GM19043 (cell line): ENCODE data around the gene TBC1D14.

Experiments
- ATAC-seq: cut with Tn5 transposase; IDR thresholded peaks from one replicate; pipeline ENCODE4 v1.9.1; 2021; ENCODE audit warnings: low read depth; ENCODE audit not compliant: unreplicated experiment

Gene TBC1D14

DNA sequence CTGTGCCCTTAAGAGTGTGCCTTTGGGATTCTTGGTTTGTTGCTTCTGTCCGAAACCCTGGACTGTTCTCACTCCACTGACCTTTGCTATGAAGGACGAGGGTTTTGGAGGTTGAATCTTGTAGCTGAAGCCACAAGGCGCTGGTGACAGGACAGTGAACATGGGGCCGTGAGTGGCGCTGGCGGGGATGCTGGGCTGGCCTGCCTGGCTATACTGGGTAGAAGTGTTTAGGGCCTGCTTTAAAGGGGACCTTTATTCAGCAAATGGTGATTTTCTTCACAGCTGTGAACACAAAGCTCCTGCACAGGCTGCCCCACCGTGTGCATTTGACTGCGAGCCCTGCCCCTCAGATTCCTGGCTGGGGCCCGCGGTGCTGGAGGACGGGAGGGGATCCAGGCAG is 106.5 kb downstream of the TBC1D14 start:
- ATAC-seq = no peak

DNA sequence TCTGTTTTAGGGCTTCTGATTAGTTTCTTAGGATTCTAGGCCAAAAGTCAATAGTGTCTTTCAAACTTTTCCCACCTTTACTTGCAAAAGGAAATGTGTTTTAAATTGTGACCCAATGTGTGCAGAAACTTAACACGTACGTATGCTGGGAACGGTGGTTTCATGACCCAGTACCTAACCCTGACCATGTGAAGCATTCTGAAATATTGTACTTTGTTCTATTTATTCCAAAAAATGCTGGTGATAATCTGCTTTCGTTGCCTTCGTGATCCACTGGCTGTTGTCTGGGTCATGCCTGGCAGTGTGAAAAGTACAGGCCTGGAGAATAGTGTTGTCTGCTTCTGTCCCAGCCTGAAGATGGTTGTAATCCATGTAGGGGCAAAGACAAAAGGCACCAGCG is 106.9 kb downstream of the TBC1D14 start:
- ATAC-seq = no peak

DNA sequence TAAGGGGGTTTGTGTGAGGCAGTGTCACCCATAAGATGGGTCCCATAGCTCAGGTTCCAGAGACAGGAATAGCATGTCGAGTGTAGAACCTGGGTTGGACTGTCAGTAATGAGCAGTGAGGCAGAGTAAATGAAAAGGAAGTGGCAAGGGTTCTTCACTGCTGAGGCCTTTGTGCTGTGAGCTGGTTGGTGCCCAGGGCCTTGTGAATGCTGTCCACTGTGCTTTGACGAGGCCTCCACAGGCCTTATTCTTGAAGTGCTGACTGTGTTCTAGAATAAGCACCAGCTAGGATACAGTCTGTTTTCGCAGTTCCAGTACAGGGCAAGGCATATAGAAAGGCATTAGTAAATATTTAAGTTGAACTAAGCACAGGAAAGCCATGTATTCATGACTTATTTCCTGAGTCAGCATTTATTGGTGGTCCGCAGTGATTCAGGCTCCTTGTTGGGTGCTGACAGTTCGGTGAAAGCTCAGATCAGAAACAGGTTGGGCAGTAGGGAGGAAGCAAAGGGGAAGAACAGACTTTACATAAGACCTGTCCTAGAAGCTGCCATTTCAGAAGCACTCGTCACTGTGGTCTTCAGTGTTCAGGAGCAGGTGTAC is 107.9 kb downstream of the TBC1D14 start:
- no peak for ATAC-seq

DNA sequence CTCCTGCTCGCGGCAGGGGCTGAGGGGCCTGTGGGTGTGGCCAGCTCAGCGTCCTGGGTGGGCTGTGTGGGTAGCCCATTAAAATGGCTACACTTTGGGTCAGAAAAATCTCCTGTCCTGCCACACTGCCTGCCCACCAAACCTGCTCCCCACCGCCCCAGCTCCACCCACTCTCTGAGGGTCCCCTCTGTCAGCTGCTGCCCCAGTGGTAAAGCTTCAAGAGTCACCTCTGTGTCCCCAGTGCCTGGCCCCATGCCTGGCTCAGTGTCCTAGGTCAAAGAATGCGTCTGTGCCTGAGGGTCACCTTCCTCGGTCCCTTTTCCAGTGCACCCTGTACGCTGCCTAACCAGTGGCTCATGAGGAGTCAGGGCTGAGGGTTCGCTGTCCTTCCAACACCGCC is 108.7 kb downstream of the TBC1D14 start:
- no peak for ATAC-seq

DNA sequence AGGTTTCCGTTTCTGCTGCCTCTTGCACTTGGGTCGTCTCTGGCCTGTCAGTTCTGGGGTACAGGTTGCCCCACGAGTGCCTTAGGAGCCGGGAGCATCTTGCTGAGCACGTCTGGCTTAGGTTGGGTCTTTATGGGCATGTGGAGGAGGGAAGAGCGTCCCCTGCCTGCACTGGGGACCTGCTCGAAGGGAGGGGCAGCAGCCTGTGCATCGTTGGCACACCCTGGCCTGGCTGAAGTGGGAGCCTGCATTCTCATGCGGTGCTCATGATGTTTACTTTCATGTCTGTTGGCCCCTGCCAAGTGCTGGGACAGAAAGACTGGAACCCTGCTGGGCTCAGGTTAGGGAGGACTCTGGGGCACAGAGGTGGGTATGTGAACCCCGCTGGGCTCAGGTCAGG is 109.7 kb downstream of the TBC1D14 start:
- ATAC-seq = no peak

DNA sequence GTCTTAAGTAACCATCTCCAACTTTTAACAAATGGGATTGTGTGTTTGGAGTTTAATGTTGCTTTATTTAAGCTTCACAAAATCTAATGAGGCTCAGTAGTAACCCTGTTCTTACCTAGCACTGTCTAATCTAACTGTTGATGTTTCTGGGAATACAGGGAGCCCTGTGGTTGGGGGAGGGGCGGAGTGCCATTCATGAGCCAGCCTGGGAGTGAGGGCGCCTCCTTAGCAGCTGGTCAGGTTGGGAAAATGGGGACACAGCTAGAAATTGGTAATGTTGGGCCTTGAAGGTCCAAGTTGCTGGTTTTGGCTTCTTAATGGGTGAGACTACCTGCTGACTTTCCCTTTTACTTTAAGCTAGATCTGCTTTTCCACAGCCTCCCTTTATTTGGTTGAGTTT is 110.7 kb downstream of the TBC1D14 start:
- no peak for ATAC-seq

DNA sequence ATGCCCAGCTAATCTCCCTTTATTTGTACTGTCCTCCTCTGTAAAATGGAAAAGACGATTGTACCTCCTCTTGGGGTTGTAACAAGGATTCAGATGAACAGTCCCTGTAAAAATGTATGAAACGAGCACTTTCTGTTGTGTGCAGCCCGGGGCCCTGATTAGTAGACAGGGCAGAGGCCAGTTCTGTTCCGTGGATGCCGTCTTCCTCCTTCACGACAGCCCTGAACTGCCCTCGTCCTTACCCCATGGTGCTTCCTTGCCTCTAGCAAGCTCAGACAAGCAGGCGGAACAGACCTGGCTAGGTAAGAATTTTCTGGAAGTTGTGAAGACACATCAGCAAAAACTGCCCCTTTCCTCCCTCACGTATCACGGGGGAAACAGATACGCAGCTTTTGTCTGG is 111.2 kb downstream of the TBC1D14 start:
- ATAC-seq = no peak

DNA sequence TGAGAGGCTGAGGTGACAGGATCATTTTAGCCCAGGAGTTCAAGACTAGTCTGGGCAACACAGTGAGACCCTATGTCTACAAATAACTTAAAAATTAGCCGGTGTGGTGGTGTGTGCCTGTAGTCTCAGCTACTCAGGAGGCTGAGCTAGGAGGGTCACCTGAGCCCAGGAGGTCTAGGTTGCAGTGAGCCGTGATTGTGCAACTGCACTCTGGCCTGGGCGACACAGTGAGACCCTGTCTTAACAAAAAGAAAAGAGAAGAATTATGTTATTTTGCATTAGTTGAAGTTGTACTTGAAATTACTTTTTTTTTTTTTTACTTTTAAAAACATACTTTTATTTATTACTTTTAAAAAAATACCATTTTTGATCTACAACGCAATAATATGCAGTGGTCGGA is 111.7 kb downstream of the TBC1D14 start:
- no peak for ATAC-seq

DNA sequence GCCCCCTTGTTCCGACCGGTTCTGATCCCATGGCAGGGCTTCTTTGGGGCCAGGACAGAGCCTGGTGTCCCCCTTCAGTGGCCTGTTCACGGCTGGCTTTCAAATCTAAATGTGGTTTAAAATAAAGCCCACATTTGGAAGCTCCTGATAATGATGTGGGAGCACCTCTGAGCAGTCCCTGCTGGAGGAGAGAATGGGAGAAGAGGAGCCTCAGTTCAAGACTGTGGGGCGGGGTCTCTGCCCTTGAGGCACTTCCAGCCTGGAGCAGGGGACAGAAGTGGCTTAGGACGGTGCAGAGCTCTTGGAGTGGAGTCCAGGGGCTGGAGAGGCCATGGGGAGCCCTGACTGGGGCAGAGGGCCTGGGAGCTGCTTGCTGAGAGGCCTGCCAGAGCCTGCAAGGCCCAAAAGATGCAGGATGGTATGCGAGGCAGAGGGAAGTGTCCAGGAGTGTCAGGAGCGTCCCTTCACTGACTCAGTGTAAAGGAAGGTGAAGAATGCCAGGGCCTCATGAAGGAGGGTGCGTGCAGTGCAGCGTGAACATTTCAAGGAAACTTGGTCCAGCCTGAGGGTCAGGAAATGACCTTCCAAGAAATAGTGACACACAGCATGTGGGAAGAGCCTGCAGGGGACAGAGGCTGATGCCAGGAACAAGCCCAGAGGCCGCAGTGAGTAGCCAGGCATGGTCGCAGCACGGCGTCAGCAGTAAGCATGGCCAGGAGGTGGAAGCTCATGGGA is 112.5 kb downstream of the TBC1D14 start:
- ATAC-seq = no peak

DNA sequence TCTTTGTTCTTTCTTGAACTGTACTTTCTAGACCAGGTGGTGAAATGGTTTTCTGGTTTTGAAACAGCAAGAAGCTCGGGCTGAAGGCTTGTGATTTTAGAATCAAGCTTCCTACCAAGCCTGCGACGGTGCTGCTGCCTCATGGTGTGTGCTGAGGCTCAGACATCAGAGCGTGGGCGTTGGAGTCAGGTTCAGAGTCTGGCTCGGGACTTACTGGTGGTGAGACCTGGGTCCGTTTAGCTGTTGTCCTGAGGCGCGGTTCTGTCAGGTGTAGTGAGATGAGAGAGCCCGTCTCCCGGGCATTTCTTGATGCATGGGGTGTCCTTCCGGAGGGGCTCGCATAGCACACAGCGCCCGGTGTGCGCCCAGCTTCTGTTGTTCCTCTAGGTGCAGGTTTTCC is 113.9 kb downstream of the TBC1D14 start:
- no peak for ATAC-seq

DNA sequence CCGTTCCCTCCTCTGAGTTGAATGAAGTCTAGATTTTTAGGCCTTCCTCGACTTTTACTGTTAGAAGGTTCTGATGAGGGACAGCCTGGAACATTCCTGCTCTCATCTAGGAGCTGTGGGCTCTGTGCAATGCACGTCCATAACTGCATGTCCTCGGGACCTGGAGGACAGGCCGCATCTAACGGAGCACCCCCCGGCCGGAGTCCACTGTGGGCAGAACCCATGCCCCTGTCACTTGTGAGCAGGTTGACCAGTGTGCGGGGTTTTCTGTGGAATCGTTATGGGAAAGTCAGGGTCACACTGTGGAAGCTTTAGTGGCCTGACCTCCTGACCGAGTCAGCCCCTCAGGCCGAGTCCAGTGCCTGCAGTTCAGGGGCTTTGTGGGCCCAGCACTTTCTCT is 114.3 kb downstream of the TBC1D14 start:
- ATAC-seq = no peak

DNA sequence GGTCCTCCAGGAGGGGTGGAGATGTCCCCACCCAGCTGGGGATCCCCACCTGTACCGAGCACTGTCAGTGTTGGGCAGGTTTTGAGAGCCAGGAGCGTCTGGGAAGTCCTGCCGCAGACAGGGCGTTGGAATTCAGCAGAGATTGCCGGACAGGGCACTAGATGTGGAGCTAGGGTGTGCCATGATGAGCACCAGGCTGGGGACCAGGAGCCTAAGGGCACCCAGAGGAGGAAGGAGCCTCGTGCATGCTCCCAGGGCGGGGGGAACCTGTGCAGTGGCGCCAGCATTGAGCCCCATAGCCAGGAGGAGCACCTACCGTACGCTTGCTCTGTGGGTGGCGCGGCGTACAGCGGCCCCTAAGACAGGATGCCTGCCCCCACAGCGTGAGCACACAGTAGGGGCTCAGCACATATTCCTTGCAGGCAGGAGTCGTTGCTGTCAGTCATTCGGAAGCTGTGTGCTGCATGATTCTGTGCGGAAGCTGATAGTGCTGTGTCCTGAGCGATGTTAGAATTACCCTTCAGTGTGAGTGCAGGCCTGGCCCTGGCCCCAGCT is 114.8 kb downstream of the TBC1D14 start:
- no peak for ATAC-seq

DNA sequence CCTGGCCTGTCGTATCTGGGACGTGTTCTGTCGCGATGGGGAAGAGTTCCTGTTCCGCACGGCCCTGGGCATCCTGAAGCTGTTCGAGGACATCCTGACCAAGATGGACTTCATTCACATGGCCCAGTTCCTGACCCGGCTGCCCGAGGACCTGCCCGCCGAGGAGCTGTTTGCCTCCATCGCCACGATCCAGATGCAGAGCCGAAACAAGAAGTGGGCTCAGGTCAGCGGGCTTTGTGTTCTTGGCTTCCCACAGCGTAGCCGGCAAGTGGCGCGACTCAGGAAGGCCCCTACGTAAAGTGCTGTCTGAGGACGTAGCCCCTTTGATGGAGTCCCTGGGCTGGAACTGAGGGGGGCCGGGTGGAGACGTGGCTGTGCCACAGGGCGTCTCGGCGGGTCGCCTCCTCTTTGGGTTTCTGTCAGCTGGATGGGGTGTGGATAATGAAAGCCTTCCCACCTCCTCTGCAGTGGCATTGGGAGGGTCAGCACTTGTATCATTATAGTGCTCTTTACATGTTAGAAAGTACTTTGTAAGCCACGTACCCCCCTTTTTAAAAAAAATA is 115.5 kb downstream of the TBC1D14 start:
- ATAC-seq = no peak

DNA sequence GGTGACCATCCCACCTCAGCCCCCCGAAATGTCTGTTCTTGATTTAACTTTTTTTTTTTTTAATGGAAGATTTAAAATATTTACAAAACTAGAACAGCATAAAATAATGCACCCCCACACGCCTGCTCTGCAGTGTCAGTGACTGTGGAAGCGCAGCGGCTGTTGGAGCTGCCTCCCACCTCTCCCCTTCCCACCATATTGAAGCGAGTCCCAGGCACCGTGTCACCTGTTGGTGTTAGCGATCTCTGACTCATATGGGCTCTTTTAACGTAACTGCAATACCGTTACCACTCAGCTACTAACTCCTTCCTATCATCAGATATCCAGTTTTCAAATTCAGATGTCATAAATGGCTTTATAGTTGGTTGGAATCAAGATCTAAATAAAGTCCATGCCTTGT is 116.5 kb downstream of the TBC1D14 start:
- no peak for ATAC-seq

DNA sequence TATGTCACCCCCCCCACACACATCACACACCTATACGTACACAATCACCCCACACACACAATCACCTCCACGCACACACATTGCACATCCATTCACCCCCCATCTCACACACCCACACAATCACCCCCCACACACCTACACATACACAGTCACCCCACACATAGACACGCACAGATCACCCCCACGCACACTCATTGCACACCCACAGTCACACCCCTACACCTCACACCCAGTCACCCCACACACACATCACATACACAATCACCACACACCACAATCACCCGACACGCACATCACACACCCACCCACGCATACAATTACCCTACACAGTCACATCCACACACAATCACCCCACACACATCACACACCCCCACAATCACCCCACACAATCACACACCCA is 117.7 kb downstream of the TBC1D14 start:
- ATAC-seq = no peak

DNA sequence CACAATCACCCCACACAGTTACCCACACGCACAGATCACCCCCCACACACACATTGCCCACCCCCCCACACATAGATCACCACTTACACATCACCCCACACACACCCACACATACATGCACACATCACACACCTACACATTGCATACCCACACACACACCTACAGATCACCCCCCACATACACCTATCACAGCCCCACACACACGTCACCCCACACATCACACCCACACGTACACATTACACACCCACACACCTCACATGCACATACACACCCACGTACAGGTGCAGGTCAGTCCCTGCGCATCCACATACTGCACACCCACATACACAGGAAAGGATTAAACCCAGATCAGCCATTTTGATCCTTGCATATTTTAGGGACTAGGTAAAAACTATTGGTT is 118.3 kb downstream of the TBC1D14 start:
- no peak for ATAC-seq

DNA sequence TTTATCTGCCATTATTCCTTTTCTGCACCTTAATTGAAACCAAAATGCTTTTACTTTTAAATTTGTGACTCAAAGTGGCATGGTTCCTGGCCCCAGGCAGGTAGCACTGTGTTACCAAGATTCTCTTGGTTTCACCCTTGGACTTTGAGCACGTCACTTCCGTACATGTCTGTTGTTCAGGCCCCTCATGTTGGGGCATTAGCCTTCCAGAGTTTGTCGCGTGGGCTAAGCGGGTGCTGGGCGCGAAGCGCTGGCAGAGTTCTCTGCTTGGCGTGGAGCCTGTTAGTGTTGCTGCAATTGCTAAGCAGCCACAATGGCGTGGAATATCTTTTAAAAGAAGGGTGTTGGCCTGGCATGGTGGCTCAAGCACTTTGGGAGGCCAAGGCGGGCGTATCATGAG is 119.6 kb downstream of the TBC1D14 start:
- no peak for ATAC-seq

DNA sequence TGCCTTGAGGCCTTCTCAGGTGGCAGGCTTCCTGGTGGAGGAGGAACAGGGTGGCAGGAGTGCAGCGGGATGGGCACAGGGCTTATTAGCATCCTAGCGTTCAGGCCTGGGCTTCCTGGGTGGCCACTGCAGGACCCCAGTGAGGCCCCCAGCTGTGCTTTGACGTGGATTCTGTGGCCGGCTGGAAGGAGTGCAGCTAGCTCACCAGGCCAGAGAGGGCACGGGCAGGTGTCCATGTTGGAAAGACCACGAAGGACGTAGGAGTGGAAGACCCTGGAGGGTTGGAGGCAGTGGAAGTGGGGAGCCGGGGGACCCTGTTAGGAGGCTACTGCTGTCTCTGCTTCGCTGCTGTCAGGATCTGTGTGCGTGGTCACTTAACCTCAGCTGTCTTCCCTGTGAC is 120.3 kb downstream of the TBC1D14 start:
- ATAC-seq = no peak

DNA sequence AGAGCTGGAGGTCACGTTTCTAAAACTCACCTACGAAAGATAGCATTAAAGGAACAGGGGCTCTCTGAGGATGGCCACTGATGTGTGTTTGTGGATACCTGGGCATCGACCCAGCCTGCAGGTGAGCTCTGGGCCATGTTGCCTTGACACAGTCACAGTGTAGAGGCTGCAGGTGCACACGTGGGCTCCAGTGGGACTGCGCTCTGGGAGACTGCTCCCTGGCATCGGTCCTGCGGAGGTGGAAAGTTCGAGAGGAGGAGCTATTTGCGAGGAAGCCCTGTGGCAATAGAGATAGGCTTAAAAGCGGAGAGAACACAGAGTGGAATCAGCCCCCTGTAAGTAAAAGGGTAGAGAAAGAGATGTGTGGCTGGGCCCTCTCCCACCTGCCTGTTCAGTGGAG is 121.2 kb downstream of the TBC1D14 start:
- ATAC-seq = no peak

DNA sequence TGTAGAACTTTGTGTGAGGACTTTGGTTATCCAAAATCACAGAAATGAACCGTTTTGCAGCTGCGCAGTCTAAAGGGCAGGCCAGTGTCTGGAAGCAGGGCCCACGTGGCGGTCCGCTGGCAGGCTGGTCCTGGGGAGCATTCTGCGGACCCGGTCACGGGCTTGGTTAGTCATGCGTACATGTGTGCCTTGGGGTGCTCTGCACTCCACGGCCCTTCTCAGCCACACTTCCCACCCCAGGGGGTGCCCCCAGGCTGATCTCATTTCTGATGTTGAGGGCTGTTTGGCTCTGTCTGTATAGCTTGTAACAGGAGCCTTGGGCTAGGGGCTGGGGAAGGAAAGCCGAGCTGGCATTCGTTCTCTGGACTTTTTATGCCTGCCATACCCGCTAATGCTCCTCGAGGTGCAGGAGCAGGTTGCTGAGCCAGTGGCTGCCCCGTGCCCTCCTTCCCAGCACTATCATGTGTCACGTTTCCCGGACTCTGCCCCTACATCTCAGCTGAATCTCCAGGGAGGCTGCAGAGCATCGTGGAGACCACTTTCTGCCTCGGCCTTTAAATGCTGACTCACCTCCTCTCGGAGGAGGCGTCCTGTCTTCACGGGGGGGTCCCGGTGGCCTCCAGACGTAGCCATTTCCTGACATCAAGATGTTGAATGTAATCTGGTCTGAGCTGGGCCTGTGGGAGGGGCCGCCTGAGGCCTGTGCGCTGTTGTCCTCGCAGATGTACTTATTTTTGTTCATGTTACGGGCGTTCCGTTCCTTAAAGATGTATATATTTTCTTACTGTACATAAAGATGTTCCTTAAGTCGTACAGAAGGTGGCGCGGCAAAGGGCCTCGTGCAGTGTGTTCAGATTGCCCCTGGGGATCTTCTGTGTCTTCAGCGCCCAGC is 122.2 kb downstream of the TBC1D14 start:
- no peak for ATAC-seq

DNA sequence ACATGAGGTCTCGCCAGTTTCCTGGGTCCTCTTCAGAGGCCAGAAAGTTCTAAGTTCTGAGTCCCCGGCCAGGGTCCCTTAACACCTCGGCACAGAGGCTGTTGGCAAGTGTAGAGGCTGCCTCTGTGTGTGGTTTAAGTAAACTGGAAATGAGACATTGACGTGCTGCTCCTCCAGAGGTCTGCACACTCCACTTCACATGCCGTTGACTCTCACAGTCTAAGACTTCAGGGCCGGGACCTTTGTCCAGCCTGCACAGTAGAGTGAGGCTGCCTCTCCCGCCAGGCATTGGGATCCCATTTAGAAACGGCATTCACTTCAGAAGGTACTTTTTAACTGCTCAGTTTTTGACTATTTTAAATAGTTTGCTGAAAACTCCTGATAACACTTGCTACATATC is 123.0 kb downstream of the TBC1D14 start:
- no peak for ATAC-seq
